GM12892 (cell line): ENCODE measurements around the gene LCN6.

Experiments
- POLR2A ChIP-seq: IDR thresholded peaks from 2 replicates; pipeline ENCODE4 v1.6.1; 2011; ENCODE audit warnings: low read depth, low read length, control low read depth
- POLR2AphosphoS5 ChIP-seq: IDR thresholded peaks from 2 replicates; pipeline ENCODE4 v1.6.1; 2011; ENCODE audit warnings: low read depth, low read length, control low read depth
- TAF1 ChIP-seq: IDR thresholded peaks from 2 replicates; pipeline ENCODE4 v1.6.1; 2011; ENCODE audit warnings: low read depth, mild to moderate bottlenecking, control low read depth, low read length, borderline replicate concordance

GRCh38 chr9:136747161-136748060 is 914 bp downstream of the LCN6 start:
- TF ChIP-seq POLR2AphosphoS5: no peak
- TF ChIP-seq POLR2A: no peak
- no peak for TF ChIP-seq TAF1
